Measurements from ENCODE around the gene IL22. TPM values are rescaled to one million over a fixed set of nuclear protein-coding genes. Genes with fewer than 3 reads are reported as not detected.

The IL22 gene
- total and polyA plus RNA-seq, 4 donors: not detected

DNA sequence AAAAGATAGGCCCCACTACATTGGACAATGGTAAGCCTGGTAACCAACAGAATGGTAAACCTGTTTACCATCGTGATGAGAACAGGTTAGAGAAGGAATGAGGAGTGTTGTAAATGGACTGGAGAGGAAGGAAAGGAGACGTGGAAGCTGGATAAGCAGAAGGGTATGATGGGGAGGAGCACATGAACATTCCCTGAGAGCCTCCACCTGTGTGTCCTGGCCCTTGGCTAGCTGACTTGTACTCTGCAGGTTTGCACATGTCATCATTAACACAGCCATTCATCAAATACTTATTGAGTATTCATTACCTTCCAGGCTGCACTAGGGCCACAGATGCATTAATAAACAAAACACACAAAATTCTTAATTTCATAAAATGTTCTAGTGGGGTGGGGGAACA, 23.4 kb downstream of the IL22 start:
- no peak for DNase-seq (ENCODE audit: low spot score)
- WGBS: 75% methylated on average over 2 of the region's 2 CpGs
- H3K9me3 ChIP-seq (ENCODE audit: control insufficient read depth in 4 of 4, low read length in 3 of 4): no peaks in the 10 kb centered on the region
- no peak overlapping the region for H3K9ac ChIP-seq (ENCODE audit: low read depth in 1 of 2, low read length in 2 of 2)
- TF ChIP-seq, protein P1, sequence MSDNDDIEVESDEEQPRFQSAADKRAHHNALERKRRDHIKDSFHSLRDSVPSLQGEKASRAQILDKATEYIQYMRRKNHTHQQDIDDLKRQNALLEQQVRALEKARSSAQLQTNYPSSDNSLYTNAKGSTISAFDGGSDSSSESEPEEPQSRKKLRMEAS (IDR thresholded peaks at IDR 0.05): no peak
- no peak for TF ChIP-seq FOXA1 (IDR thresholded peaks at IDR 0.05)
- TF ChIP-seq FOXA2 (IDR thresholded peaks at IDR 0.05): no peak
- no peak for TF ChIP-seq RAD21 (IDR thresholded peaks at IDR 0.05)
- TF ChIP-seq, protein P2, sequence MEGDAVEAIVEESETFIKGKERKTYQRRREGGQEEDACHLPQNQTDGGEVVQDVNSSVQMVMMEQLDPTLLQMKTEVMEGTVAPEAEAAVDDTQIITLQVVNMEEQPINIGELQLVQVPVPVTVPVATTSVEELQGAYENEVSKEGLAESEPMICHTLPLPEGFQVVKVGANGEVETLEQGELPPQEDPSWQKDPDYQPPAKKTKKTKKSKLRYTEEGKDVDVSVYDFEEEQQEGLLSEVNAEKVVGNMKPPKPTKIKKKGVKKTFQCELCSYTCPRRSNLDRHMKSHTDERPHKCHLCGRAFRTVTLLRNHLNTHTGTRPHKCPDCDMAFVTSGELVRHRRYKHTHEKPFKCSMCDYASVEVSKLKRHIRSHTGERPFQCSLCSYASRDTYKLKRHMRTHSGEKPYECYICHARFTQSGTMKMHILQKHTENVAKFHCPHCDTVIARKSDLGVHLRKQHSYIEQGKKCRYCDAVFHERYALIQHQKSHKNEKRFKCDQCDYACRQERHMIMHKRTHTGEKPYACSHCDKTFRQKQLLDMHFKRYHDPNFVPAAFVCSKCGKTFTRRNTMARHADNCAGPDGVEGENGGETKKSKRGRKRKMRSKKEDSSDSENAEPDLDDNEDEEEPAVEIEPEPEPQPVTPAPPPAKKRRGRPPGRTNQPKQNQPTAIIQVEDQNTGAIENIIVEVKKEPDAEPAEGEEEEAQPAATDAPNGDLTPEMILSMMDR (IDR thresholded peaks at IDR 0.05; ENCODE audit: low read depth, low read length, missing input control): no peak
- TF ChIP-seq RXRA (IDR thresholded peaks at IDR 0.05): no peak
- no peak for TF ChIP-seq EGR1 (IDR thresholded peaks at IDR 0.05; ENCODE audit: low read depth in 2 of 2)
- no peak for TF ChIP-seq HNF4A (conservative IDR thresholded peaks at IDR 0.05)
- TF ChIP-seq, protein P3, sequence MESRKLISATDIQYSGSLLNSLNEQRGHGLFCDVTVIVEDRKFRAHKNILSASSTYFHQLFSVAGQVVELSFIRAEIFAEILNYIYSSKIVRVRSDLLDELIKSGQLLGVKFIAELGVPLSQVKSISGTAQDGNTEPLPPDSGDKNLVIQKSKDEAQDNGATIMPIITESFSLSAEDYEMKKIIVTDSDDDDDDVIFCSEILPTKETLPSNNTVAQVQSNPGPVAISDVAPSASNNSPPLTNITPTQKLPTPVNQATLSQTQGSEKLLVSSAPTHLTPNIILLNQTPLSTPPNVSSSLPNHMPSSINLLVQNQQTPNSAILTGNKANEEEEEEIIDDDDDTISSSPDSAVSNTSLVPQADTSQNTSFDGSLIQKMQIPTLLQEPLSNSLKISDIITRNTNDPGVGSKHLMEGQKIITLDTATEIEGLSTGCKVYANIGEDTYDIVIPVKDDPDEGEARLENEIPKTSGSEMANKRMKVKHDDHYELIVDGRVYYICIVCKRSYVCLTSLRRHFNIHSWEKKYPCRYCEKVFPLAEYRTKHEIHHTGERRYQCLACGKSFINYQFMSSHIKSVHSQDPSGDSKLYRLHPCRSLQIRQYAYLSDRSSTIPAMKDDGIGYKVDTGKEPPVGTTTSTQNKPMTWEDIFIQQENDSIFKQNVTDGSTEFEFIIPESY (IDR thresholded peaks at IDR 0.05): no peak
- TF ChIP-seq, protein P4, sequence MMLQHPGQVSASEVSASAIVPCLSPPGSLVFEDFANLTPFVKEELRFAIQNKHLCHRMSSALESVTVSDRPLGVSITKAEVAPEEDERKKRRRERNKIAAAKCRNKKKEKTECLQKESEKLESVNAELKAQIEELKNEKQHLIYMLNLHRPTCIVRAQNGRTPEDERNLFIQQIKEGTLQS (IDR thresholded peaks at IDR 0.05): no peak
- TF ChIP-seq NR2F2 (IDR thresholded peaks at IDR 0.05): no peak
- no peak for TF ChIP-seq HNF4G (IDR thresholded peaks at IDR 0.05)
- H3K4me1 ChIP-seq (ENCODE audit: control insufficient read depth in 4 of 4, insufficient read depth in 4 of 4, low read length in 3 of 4): no peaks in the 10 kb centered on the region
- H3K27ac ChIP-seq (ENCODE audit: low read depth in 1 of 2, low read length in 2 of 2): no peak overlapping the region
- no peaks in the 10 kb centered on the region for H3K27me3 ChIP-seq (ENCODE audit: control insufficient read depth in 4 of 4, insufficient read depth in 4 of 4, low read length in 3 of 4)
- no peak overlapping the region for H3K4me3 ChIP-seq (ENCODE audit: low read depth in 1 of 3, low read length in 3 of 3)
- H3K36me3 ChIP-seq (ENCODE audit: control insufficient read depth in 4 of 4, insufficient read depth in 3 of 4, low read depth in 1 of 4, low read length in 3 of 4): no peaks in the 10 kb centered on the region

DNA sequence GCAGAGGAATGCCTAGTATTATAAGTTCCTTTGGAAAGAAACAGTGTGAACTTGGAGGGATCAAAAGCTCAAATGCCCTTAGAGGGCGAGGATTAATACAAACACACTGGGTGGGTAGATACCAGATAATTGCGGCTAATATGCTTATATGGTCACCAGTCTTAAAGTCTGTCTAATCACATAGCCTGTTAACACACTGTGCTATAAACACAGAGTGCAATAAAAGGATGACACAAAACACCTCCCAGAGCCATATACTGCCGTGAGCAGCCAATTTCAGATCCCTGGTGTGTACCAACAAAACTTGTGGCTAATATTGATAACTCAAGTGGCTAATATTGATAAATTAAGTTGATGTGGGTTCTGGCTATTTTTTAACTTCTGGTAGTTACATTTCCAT, 26.0 kb downstream of the IL22 start:
- Histone ChIP-seq H3K9me3 (ENCODE audit: control insufficient read depth in 4 of 4, low read length in 3 of 4) (no peaks in the 10 kb centered on the region), H3K27me3 (ENCODE audit: control insufficient read depth in 4 of 4, insufficient read depth in 4 of 4, low read length in 3 of 4) (no peaks in the 10 kb centered on the region)
- WGBS: 85% methylated on average over 3 of the region's 3 CpGs

More for the DNA sequence above, 26.0 kb downstream of the IL22 start:
- no peak for DNase-seq (ENCODE audit: low spot score)
- Histone ChIP-seq H3K36me3 (ENCODE audit: control insufficient read depth in 4 of 4, insufficient read depth in 3 of 4, low read depth in 1 of 4, low read length in 3 of 4) (no peaks in the 10 kb centered on the region), H3K9ac (ENCODE audit: low read depth in 1 of 2, low read length in 2 of 2) (no peak overlapping the region), H3K4me3 (ENCODE audit: low read depth in 1 of 3, low read length in 3 of 3) (no peak overlapping the region), H3K4me1 (ENCODE audit: control insufficient read depth in 4 of 4, insufficient read depth in 4 of 4, low read length in 3 of 4) (peaks cover 0 to 7% (median 2%) of the 10 kb centered on the region in 4 donors), H3K27ac (ENCODE audit: low read depth in 1 of 2, low read length in 2 of 2) (no peak overlapping the region)
- TF ChIP-seq JUND (IDR thresholded peaks at IDR 0.05): no peak
- TF ChIP-seq, protein P3 (IDR thresholded peaks at IDR 0.05): no peak
- TF ChIP-seq, protein P1 (IDR thresholded peaks at IDR 0.05): no peak
- no peak for TF ChIP-seq HNF4A (conservative IDR thresholded peaks at IDR 0.05)
